Epithelial cell of prostate (primary cell): ENCODE data around the gene HBZ.
"Not testable (repeated sequence)": the region's sequence is repeated elsewhere in the genome, so short reads cannot be mapped to it uniquely, and the experiment has no call there.

ENCODE experiments used
- DNase-seq: peaks from one replicate; pipeline ENCODE4 v3.0.0-alpha.2; 2011; ENCODE audit warnings: low read depth, low spot score
- H3K27ac ChIP-seq: fragments of 450-650 bp; 2 replicates; pipeline ENCODE4 v1.5.1; 2017; ENCODE audit warnings: mild to moderate bottlenecking

The HBZ gene

GRCh38 chr16:163696-164095 is 11.3 kb downstream of the HBZ start:
- not testable (repeated sequence) for H3K27ac ChIP-seq

GRCh38 chr16:164134-164823 is 11.8 kb downstream of the HBZ start:
- DNase-seq, H3K27ac ChIP-seq: not testable (repeated sequence)

More at GRCh38 chr16:163696-164095, 11.3 kb downstream of the HBZ start:
- not testable (repeated sequence) for DNase-seq

DNA sequence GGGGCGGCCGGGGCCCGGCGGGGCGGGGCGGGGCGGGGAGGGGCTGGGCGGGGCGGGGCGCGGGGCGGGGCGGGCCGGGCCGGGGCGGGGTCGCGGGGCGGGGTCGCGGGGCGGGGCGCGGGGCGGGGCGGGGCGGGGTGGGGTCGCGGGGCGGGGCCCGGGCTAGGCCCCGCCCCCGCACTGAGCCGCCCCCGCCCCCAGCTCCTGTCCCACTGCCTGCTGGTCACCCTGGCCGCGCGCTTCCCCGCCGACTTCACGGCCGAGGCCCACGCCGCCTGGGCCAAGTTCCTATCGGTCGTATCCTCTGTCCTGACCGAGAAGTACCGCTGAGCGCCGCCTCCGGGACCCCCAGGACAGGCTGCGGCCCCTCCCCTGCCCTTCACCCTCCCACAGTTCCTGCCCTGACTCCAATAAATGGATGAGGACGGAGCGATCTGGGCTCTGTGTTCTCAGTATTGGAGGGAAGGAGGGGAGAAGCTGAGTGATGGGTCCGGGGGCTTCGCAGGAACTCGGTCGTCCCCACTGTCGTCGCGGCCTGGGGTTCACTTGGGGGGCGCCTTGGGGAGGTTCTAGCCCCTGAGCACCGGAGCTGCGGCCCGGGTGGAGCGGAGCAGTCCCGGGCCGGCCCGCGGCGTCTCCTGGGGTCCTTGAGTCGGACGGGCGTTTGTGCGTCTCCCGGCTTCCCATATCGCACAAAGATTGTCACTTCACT is 12.5 kb downstream of the HBZ start:
- DNase-seq, result no peak
- no peak overlapping the region for H3K27ac ChIP-seq

DNA sequence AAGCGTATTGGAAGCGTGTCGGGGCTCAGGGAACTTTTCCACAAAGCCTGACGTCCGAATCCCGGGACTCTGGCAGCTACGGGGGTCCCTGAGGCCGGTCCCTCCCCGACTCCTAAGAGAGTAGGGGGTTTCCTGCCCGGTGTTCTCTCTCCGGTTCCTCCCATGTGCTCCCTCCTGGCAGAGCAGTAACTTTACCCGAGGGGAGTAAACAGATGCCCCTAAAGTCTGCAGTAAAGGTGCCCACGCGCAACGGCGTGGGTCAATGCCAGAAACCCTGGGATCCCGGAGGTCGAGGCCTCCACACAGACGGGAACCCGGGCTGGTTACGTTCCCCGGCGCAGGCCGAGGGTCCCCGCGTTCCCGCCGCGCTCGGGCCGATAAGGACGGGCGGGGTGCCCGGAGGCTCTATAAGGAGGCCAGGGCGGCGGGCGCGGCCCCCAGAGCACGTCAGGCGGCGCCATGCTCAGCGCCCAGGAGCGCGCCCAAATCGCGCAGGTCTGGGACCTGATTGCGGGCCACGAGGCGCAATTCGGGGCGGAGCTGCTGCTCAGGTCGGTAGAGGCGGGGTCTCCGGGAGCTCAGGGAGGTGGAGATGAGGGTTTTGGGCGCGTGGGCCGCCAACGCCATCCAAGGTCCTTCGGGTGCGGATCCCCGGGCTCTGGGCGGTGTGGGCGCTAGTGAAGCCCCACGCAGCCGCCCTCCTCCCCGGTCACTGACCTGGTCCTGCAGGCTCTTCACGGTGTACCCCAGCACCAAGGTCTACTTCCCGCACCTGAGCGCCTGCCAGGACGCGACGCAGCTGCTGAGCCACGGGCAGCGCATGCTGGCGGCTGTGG is 13.3 kb downstream of the HBZ start, which contains the start of gene HBM:
Gene HBM (plus strand): TSS at position 440 of the 836 bp plus-strand sequence. CDS start 20 bp downstream, at position 460.
- no peak within 1 kb of the TSS for H3K27ac ChIP-seq
- no peak for DNase-seq

- no peak overlapping the region for H3K27ac ChIP-seq
- DNase-seq, result no peak
These were observed 14.1 kb downstream of the HBZ start for GRCh38 chr16:166375-167121.

- H3K27ac ChIP-seq, result no peak overlapping the region
- DNase-seq, result no peak
These were observed 14.8 kb downstream of the HBZ start for GRCh38 chr16:167122-167690.

DNA sequence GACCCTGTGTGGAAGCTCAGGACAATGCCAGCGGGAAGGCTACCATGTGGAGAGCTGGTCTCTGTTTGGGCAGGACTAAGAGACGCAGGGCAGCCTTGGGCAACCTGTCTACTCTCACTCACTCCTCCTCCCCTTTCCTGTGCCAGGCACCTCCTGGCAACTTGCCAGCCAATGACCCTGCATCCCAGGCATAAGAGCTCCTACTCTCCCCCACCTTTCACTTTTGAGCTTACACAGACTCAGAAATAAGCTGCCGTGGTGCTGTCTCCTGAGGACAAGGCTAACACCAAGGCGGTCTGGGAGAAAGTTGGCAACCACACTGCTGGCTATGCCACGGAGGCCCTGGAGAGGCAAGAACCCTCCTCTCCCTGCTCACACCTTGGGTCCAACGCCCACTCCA is 16.0 kb downstream of the HBZ start:
- H3K27ac ChIP-seq, result no peak overlapping the region
- DNase-seq, result no peak

DNA sequence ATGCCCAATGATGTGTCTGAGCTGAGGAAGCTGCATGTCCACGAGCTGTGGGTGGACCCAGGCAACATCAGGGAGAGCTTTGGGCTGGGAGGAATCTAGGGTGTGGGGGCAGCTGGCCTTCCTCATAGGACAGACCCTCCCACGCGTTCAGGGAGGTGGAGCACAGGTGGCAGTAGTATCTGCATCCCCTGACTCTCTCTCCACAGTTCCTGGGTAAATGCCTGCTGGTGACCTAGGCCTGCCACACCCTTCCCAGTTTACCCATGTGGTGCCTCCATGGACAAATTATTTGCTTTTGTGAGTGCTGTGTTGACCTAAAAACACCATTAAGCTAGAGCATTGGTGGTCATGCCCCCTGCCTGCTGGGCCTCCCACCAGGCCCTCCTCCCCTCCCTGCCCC is 16.6 kb downstream of the HBZ start:
- DNase-seq, result no peak

GRCh38 chr16:170088-170507 is 17.7 kb downstream of the HBZ start:
- H3K27ac ChIP-seq, DNase-seq: not testable (repeated sequence)

More for the DNA sequence above, 16.6 kb downstream of the HBZ start:
- no peak overlapping the region for H3K27ac ChIP-seq

DNA sequence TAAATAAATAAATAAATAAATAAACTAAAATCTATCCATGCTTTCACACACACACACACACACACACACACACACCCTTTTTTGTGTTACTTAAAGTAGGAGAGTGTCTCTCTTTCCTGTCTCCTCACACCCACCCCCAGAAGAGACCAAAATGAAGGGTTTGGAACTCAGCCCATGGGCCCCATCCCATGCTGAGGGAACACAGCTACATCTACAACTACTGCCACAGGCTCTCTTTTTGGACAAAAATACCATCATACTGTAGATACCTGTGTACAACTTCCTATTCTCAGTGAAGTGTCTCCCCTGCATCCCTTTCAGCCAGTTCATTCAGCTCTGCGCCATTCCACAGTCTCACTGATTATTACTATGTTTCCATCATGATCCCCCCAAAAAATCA is 18.3 kb downstream of the HBZ start:
- DNase-seq, result no peak
- H3K27ac ChIP-seq, result no peak overlapping the region

- not testable (repeated sequence) for DNase-seq, H3K27ac ChIP-seq
These were observed 20.0 kb downstream of the HBZ start, which contains the start of gene HBA2 for GRCh38 chr16:172374-172941. Gene HBA2, plus strand, starts transcription at chr16:172876. Its CDS starts 37 bp downstream, at chr16:172913.

DNA sequence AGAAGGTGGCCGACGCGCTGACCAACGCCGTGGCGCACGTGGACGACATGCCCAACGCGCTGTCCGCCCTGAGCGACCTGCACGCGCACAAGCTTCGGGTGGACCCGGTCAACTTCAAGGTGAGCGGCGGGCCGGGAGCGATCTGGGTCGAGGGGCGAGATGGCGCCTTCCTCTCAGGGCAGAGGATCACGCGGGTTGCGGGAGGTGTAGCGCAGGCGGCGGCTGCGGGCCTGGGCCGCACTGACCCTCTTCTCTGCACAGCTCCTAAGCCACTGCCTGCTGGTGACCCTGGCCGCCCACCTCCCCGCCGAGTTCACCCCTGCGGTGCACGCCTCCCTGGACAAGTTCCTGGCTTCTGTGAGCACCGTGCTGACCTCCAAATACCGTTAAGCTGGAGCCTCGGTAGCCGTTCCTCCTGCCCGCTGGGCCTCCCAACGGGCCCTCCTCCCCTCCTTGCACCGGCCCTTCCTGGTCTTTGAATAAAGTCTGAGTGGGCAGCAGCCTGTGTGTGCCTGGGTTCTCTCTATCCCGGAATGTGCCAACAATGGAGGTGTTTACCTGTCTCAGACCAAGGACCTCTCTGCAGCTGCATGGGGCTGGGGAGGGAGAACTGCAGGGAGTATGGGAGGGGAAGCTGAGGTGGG is 20.9 kb downstream of the HBZ start:
- H3K27ac ChIP-seq, DNase-seq: not testable (repeated sequence)

GRCh38 chr16:173928-174769 is 21.7 kb downstream of the HBZ start:
- DNase-seq, H3K27ac ChIP-seq: not testable (repeated sequence)

DNA sequence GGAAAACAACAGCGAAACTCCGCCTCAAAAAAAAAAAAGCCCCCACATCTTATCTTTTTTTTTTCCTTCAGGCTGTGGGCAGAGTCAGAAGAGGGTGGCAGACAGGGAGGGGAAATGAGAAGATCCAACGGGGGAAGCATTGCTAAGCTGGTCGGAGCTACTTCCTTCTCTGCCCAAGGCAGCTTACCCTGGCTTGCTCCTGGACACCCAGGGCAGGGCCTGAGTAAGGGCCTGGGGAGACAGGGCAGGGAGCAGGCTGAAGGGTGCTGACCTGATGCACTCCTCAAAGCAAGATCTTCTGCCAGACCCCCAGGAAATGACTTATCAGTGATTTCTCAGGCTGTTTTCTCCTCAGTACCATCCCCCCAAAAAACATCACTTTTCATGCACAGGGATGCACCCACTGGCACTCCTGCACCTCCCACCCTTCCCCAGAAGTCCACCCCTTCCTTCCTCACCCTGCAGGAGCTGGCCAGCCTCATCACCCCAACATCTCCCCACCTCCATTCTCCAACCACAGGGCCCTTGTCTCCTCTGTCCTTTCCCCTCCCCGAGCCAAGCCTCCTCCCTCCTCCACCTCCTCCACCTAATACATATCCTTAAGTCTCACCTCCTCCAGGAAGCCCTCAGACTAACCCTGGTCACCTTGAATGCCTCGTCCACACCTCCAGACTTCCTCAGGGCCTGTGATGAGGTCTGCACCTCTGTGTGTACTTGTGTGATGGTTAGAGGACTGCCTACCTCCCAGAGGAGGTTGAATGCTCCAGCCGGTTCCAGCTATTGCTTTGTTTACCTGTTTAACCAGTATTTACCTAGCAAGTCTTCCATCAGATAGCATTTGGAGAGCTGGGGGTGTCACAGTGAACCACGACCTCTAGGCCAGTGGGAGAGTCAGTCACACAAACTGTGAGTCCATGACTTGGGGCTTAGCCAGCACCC is 22.8 kb downstream of the HBZ start:
- DNase-seq, result no peak
- H3K27ac ChIP-seq, result no peak overlapping the region

DNA sequence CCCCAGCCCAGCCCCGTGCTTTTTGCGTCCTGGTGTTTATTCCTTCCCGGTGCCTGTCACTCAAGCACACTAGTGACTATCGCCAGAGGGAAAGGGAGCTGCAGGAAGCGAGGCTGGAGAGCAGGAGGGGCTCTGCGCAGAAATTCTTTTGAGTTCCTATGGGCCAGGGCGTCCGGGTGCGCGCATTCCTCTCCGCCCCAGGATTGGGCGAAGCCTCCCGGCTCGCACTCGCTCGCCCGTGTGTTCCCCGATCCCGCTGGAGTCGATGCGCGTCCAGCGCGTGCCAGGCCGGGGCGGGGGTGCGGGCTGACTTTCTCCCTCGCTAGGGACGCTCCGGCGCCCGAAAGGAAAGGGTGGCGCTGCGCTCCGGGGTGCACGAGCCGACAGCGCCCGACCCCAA is 23.6 kb downstream of the HBZ start:
- not testable (repeated sequence) for H3K27ac ChIP-seq, DNase-seq

- not testable (repeated sequence) for H3K27ac ChIP-seq, DNase-seq
These were observed 24.3 kb downstream of the HBZ start, which contains the start of gene HBA1 for GRCh38 chr16:176477-177382. Gene HBA1, plus strand, starts transcription at chr16:176680. Its CDS starts 37 bp downstream, at chr16:176717.
